Measurements from ENCODE around the gene C12orf57. TPM values are rescaled to one million over a fixed set of nuclear protein-coding genes. Genes with fewer than 3 reads are reported as not detected.
A peak's percentile ranks its signal among the peaks of the same experiment; 100 is the strongest.

Gene C12orf57
- total and polyA plus RNA-seq, 9 of the 15 experiments (the other 6 are each of a cell fraction or from before 2014, with no cell fraction given) = 26.7 to 191 (median 107) TPM

DNA sequence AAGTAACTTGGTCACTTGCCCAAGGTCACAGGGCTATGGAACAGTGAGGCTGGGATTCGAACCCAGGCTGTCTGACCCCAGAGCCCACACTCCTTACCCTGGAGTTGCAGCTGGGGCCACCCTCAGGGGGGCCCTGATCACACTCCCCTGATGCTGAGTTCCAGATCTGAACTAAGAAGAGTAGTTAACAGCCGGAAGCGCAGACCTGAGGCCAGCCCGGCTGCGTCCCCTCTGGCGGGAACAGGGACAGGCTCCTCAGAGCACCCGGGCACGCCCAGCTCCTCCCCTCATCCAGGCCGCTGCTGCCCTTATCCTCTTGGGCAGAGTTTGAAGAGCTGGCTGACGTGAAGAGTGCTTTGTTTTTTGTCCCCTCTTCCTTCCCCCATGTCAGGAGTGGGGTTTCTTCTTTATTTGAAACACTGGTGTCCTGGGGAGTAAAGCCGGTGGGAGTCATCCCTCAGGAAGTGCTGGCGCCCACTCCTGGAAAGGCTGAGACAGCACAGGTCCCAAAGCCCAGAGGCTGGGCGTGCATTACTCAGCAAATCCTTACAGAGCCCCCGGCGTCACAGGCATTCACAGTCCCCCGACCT is 18.0 kb downstream of the C12orf57 start (continued):
- TF ChIP-seq CTBP1 (IDR thresholded peaks at IDR 0.05; ENCODE audit: borderline replicate concordance) (peak; percentile 40; the same call in 1 of the 2 replicates), NR1H2 (CRISPR knock-in tag; IDR thresholded peaks at IDR 0.05) (peak; percentile 74; the same call in 1 of the 2 replicates), TAL1 (IDR thresholded peaks at IDR 0.05) (no peak), ZNF586 (CRISPR knock-in tag; conservative IDR thresholded peaks at IDR 0.05) (no peak), TAF15 (IDR thresholded peaks at IDR 0.05; ENCODE audit: low read depth, low read length) (no peak), SAFB2 (IDR thresholded peaks at IDR 0.05; ENCODE audit: borderline replicate concordance, low read depth, low read length, severe bottlenecking) (no peak), NELFE (IDR thresholded peaks at IDR 0.05; ENCODE audit: insufficient read depth, insufficient read length) (no peak), KLF10 (CRISPR knock-in tag; IDR thresholded peaks at IDR 0.05) (no peak)
- TF ChIP-seq, protein P1, sequence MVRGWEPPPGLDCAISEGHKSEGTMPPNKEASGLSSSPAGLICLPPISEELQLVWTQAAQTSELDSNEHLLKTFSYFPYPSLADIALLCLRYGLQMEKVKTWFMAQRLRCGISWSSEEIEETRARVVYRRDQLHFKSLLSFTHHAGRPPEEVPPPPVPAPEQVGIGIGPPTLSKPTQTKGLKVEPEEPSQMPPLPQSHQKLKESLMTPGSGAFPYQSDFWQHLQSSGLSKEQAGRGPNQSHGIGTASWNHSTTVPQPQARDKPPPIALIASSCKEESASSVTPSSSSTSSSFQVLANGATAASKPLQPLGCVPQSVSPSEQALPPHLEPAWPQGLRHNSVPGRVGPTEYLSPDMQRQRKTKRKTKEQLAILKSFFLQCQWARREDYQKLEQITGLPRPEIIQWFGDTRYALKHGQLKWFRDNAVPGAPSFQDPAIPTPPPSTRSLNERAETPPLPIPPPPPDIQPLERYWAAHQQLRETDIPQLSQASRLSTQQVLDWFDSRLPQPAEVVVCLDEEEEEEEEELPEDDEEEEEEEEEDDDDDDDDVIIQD (CRISPR knock-in tag; IDR thresholded peaks at IDR 0.05) = no peak
- TF ChIP-seq, protein P2, sequence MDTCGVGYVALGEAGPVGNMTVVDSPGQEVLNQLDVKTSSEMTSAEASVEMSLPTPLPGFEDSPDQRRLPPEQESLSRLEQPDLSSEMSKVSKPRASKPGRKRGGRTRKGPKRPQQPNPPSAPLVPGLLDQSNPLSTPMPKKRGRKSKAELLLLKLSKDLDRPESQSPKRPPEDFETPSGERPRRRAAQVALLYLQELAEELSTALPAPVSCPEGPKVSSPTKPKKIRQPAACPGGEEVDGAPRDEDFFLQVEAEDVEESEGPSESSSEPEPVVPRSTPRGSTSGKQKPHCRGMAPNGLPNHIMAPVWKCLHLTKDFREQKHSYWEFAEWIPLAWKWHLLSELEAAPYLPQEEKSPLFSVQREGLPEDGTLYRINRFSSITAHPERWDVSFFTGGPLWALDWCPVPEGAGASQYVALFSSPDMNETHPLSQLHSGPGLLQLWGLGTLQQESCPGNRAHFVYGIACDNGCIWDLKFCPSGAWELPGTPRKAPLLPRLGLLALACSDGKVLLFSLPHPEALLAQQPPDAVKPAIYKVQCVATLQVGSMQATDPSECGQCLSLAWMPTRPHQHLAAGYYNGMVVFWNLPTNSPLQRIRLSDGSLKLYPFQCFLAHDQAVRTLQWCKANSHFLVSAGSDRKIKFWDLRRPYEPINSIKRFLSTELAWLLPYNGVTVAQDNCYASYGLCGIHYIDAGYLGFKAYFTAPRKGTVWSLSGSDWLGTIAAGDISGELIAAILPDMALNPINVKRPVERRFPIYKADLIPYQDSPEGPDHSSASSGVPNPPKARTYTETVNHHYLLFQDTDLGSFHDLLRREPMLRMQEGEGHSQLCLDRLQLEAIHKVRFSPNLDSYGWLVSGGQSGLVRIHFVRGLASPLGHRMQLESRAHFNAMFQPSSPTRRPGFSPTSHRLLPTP (IDR thresholded peaks at IDR 0.05; ENCODE audit: borderline replicate concordance, extremely low read depth, insufficient read length) = peak; percentile 44
- TF ChIP-seq, protein P3, sequence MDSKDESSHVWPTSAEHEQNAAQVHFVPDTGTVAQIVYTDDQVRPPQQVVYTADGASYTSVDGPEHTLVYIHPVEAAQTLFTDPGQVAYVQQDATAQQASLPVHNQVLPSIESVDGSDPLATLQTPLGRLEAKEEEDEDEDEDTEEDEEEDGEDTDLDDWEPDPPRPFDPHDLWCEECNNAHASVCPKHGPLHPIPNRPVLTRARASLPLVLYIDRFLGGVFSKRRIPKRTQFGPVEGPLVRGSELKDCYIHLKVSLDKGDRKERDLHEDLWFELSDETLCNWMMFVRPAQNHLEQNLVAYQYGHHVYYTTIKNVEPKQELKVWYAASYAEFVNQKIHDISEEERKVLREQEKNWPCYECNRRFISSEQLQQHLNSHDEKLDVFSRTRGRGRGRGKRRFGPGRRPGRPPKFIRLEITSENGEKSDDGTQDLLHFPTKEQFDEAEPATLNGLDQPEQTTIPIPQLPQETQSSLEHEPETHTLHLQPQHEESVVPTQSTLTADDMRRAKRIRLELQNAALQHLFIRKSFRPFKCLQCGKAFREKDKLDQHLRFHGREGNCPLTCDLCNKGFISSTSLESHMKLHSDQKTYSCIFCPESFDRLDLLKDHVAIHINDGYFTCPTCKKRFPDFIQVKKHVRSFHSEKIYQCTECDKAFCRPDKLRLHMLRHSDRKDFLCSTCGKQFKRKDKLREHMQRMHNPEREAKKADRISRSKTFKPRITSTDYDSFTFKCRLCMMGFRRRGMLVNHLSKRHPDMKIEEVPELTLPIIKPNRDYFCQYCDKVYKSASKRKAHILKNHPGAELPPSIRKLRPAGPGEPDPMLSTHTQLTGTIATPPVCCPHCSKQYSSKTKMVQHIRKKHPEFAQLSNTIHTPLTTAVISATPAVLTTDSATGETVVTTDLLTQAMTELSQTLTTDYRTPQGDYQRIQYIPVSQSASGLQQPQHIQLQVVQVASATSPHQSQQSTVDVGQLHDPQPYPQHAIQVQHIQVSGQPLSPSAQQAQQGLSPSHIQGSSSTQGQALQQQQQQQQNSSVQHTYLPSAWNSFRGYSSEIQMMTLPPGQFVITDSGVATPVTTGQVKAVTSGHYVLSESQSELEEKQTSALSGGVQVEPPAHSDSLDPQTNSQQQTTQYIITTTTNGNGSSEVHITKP (IDR thresholded peaks at IDR 0.05; ENCODE audit: partially characterized antibody) = no peak
- TF ChIP-seq, protein P4, sequence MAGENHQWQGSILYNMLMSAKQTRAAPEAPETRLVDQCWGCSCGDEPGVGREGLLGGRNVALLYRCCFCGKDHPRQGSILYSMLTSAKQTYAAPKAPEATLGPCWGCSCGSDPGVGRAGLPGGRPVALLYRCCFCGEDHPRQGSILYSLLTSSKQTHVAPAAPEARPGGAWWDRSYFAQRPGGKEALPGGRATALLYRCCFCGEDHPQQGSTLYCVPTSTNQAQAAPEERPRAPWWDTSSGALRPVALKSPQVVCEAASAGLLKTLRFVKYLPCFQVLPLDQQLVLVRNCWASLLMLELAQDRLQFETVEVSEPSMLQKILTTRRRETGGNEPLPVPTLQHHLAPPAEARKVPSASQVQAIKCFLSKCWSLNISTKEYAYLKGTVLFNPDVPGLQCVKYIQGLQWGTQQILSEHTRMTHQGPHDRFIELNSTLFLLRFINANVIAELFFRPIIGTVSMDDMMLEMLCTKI (IDR thresholded peaks at IDR 0.05; ENCODE audit: partially characterized antibody) = no peak
- TF ChIP-seq, protein P5, sequence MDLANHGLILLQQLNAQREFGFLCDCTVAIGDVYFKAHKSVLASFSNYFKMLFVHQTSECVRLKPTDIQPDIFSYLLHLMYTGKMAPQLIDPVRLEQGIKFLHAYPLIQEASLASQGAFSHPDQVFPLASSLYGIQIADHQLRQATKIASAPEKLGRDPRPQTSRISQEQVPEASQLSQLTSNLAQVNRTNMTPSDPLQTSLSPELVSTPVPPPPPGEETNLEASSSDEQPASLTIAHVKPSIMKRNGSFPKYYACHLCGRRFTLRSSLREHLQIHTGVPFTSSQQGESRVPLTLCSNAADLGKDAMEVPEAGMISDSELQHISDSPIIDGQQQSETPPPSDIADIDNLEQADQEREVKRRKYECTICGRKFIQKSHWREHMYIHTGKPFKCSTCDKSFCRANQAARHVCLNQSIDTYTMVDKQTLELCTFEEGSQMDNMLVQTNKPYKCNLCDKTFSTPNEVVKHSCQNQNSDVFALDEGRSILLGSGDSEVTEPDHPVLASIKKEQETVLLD (IDR thresholded peaks at IDR 0.05) = no peak
